ENCODE measurements around the gene NCOA5. TPM values are rescaled to one million over a fixed set of nuclear protein-coding genes. Genes with fewer than 3 reads are reported as not detected.

The NCOA5 gene
- total RNA-seq, 1 donor: 14.5 TPM

- peaks cover 49% of the 10 kb centered on the region for H4K20me1 ChIP-seq (ENCODE audit: insufficient read depth, low read length)
These were observed 670 bp downstream of the NCOA5 start for GRCh38 chr20:46089167-46089416.

DNA sequence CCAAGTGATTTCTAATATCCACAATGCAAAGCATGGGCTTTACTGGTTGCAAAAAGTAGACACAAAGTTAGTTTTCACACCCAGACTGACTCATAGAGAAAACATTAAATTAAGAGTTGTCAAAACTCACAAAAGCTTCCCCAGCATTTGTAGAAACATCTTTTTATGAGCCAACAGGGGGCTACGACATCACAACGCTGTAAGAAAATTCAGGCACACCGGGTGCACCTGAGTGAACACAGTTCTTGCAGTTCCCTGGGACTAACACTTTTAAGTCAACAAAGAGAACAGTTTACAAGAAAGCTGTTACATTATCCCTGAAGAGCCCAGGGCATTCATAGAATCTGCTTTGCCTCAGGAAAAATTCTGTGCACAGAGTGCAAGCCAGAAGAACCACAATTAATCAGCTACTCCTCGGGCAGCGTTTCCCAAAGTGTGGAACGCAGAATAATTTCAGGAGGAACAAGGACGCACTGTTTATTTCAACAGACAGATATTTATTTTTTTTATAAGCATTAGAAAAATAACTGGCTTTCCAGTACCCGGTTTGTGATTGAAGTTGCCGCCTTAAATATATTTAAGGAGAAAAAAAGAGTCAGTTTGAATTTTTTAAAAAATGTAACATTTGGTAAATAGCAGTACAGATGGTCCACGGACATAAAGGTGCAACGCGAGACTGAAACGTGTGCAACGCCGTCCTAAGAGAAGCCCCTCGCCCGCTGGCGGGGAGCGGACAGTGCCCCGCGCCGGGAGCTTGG is 1.2 kb downstream of the NCOA5 start:
- no peaks in the 10 kb centered on the region for H3K9me3 ChIP-seq (ENCODE audit: low read depth, low read length)
- peak overlapping the region; percentile 93 for H2AFZ ChIP-seq (ENCODE audit: low read length)
- peaks cover 54% of the 10 kb centered on the region for H4K20me1 ChIP-seq (ENCODE audit: insufficient read depth, low read length)

More at GRCh38 chr20:46089167-46089416, 670 bp downstream of the NCOA5 start:
- TF ChIP-seq, protein P1, sequence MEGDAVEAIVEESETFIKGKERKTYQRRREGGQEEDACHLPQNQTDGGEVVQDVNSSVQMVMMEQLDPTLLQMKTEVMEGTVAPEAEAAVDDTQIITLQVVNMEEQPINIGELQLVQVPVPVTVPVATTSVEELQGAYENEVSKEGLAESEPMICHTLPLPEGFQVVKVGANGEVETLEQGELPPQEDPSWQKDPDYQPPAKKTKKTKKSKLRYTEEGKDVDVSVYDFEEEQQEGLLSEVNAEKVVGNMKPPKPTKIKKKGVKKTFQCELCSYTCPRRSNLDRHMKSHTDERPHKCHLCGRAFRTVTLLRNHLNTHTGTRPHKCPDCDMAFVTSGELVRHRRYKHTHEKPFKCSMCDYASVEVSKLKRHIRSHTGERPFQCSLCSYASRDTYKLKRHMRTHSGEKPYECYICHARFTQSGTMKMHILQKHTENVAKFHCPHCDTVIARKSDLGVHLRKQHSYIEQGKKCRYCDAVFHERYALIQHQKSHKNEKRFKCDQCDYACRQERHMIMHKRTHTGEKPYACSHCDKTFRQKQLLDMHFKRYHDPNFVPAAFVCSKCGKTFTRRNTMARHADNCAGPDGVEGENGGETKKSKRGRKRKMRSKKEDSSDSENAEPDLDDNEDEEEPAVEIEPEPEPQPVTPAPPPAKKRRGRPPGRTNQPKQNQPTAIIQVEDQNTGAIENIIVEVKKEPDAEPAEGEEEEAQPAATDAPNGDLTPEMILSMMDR (IDR thresholded peaks at IDR 0.05; ENCODE audit: extremely low read depth, low read depth, low read length): no peak
- peak overlapping the region; percentile 95 for H3K4me2 ChIP-seq (ENCODE audit: insufficient read depth, low read length)
- no peaks in the 10 kb centered on the region for H3K27me3 ChIP-seq (ENCODE audit: insufficient read depth, low read length)
- H3K4me1 ChIP-seq (ENCODE audit: insufficient read depth, low read length): peaks cover 38% of the 10 kb centered on the region
- peaks cover 53% of the 10 kb centered on the region for H3K79me2 ChIP-seq (ENCODE audit: insufficient read depth, low read length)
- H3K4me3 ChIP-seq (ENCODE audit: insufficient read depth, low read length): peak overlapping the region; percentile 97
- peak overlapping the region; percentile 93 for H2AFZ ChIP-seq (ENCODE audit: low read length)
- no peaks in the 10 kb centered on the region for H3K36me3 ChIP-seq (ENCODE audit: insufficient read depth, low read length)
- DNase-seq (ENCODE audit: insufficient read length, low spot score, missing footprints): peak; percentile 90
- peak overlapping the region; percentile 90 for H3K27ac ChIP-seq (ENCODE audit: low read depth, low read length)
- no peaks in the 10 kb centered on the region for H3K9me3 ChIP-seq (ENCODE audit: low read depth, low read length)

GRCh38 chr20:46087161-46087560 is 2.6 kb downstream of the NCOA5 start:
- Histone ChIP-seq H3K4me2 (ENCODE audit: insufficient read depth, low read length) (no peak overlapping the region), H3K27me3 (ENCODE audit: insufficient read depth, low read length) (no peaks in the 10 kb centered on the region), H3K79me2 (ENCODE audit: insufficient read depth, low read length) (peaks cover 73% of the 10 kb centered on the region), H3K36me3 (ENCODE audit: insufficient read depth, low read length) (no peaks in the 10 kb centered on the region), H2AFZ (ENCODE audit: low read length) (no peak overlapping the region), H3K4me3 (ENCODE audit: insufficient read depth, low read length) (no peak overlapping the region), H3K27ac (ENCODE audit: low read depth, low read length) (no peak overlapping the region), H3K9me3 (ENCODE audit: low read depth, low read length) (no peaks in the 10 kb centered on the region), H3K4me1 (ENCODE audit: insufficient read depth, low read length) (peaks cover 38% of the 10 kb centered on the region), H4K20me1 (ENCODE audit: insufficient read depth, low read length) (peaks cover 68% of the 10 kb centered on the region)
- TF ChIP-seq, protein P1 (IDR thresholded peaks at IDR 0.05; ENCODE audit: extremely low read depth, low read depth, low read length): peak; percentile 51
- no peak for DNase-seq (ENCODE audit: insufficient read length, low spot score, missing footprints)

More for the DNA sequence above, 1.2 kb downstream of the NCOA5 start:
- Histone ChIP-seq H3K4me2 (ENCODE audit: insufficient read depth, low read length) (peak overlapping the region; percentile 95), H3K4me3 (ENCODE audit: insufficient read depth, low read length) (peak overlapping the region; percentile 97), H3K27ac (ENCODE audit: low read depth, low read length) (peak overlapping the region; percentile 90), H3K36me3 (ENCODE audit: insufficient read depth, low read length) (no peaks in the 10 kb centered on the region), H3K4me1 (ENCODE audit: insufficient read depth, low read length) (peaks cover 38% of the 10 kb centered on the region), H3K27me3 (ENCODE audit: insufficient read depth, low read length) (no peaks in the 10 kb centered on the region), H3K79me2 (ENCODE audit: insufficient read depth, low read length) (peaks cover 58% of the 10 kb centered on the region)
- DNase-seq (ENCODE audit: insufficient read length, low spot score, missing footprints): peak; percentile 64
- TF ChIP-seq, protein P1 (IDR thresholded peaks at IDR 0.05; ENCODE audit: extremely low read depth, low read depth, low read length): no peak

- TF ChIP-seq, protein P1 (IDR thresholded peaks at IDR 0.05; ENCODE audit: extremely low read depth, low read depth, low read length): no peak
- Histone ChIP-seq H3K27ac (ENCODE audit: low read depth, low read length) (no peak overlapping the region), H3K4me3 (ENCODE audit: insufficient read depth, low read length) (no peak overlapping the region), H3K9me3 (ENCODE audit: low read depth, low read length) (no peaks in the 10 kb centered on the region), H3K4me2 (ENCODE audit: insufficient read depth, low read length) (peak overlapping the region; percentile 39), H4K20me1 (ENCODE audit: insufficient read depth, low read length) (peaks cover 80% of the 10 kb centered on the region), H3K27me3 (ENCODE audit: insufficient read depth, low read length) (no peaks in the 10 kb centered on the region), H3K36me3 (ENCODE audit: insufficient read depth, low read length) (no peaks in the 10 kb centered on the region), H2AFZ (ENCODE audit: low read length) (no peak overlapping the region), H3K79me2 (ENCODE audit: insufficient read depth, low read length) (peaks cover 91% of the 10 kb centered on the region), H3K4me1 (ENCODE audit: insufficient read depth, low read length) (peaks cover 34% of the 10 kb centered on the region)
- no peak for DNase-seq (ENCODE audit: insufficient read length, low spot score, missing footprints)
These were observed 4.4 kb downstream of the NCOA5 start for GRCh38 chr20:46085179-46085851.

Data from osteoblast (primary cell).